K562 (cell line): ENCODE measurements around the gene C1QTNF12. TPM values are rescaled to one million over a fixed set of nuclear protein-coding genes. Genes with fewer than 3 reads are reported as not detected.

ENCODE experiments used
- ATAC-seq: fragments of 200-7000 bp; cut with Tn5 transposase; 3 replicates; pipeline ENCODE4 v1.9.1; 2020; ENCODE audit warnings: moderate library complexity
- BruUV-seq: library from RNA; stranded (reverse); fragments of 400-500 nt; replicated peaks from 2 replicates; lab custom pipeline; 2021; lab: Mats Ljungman, UMichigan
- CTCF ChIA-PET: fragments of 300-600 bp; formaldehyde crosslinking; extraction: SDS; loops from one replicate; lab custom pipeline; 2021; ENCODE audit warnings: low intra/inter-chr PET ratio; lab: Yijun Ruan, JAX
- POLR2A ChIA-PET: fragments of 300-600, 350-650 bp; sonication (Branson Sonifier 250); formaldehyde crosslinking; extraction: SDS; loops from one replicate; lab custom pipeline; 2021; ENCODE audit warnings: antibody characterized with exemption, inconsistent platforms; lab: Yijun Ruan, JAX
- DNase-seq, 4 experiments: peaks; one replicate each; pipeline versions ENCODE4 v3.0.0 to v3.0.0-alpha.2; 2011 to 2018; ENCODE audit warnings: low spot score in 3 of 4, mixed read lengths in 3 of 4; ENCODE audit errors: extremely low read depth in 1 of 4
- FAIRE-seq: peaks from 2 replicates; lab custom pipeline; 2011; peaks lifted over from hg19 to GRCh38; lab: Jason Lieb, UNC
- H2AFZ ChIP-seq: 2 replicates; pipeline ENCODE4 v1.6.0; 2011; ENCODE audit warnings: low read depth, low read length, control low read depth, inconsistent platforms
- H3K27ac ChIP-seq: fragments of 200-600 bp; 3 replicates; pipeline ENCODE4 v1.8.0; 2011; ENCODE audit warnings: low read depth, mild to moderate bottlenecking, control low read depth, inconsistent platforms, low read length, moderate library complexity, mixed read lengths; ENCODE audit errors: extremely low read depth
- H3K27me3 ChIP-seq, 2 experiments: fragments of 300-600 bp in 1 of 2; 2 replicates in 1 of 2; 3 replicates in 1 of 2; pipeline versions ENCODE4 v1.6.0 to v1.8.0; 2011; ENCODE audit warnings: inconsistent platforms in 2 of 2, low read length in 2 of 2, mild to moderate bottlenecking in 1 of 2, mixed read lengths in 1 of 2, moderate library complexity in 1 of 2; ENCODE audit not compliant: control insufficient read depth in 2 of 2, insufficient read depth in 2 of 2
- H3K36me3 ChIP-seq: fragments of 300-600 bp; 3 replicates; pipeline ENCODE4 v1.8.0; 2011; ENCODE audit warnings: mild to moderate bottlenecking, low read length, inconsistent platforms; ENCODE audit not compliant: control insufficient read depth, insufficient read depth
- H3K4me1 ChIP-seq, 2 experiments: fragments of 200-600 bp in 1 of 2; replicated peaks in 1 of 2; 2 replicates in 1 of 2; 3 replicates in 1 of 2; pipeline versions ENCODE4 v1.5.1 to v1.8.0; 2011; ENCODE audit warnings: inconsistent platforms in 2 of 2, low read length in 2 of 2, mild to moderate bottlenecking in 1 of 2, mixed read lengths in 1 of 2, moderate library complexity in 1 of 2; ENCODE audit not compliant: control insufficient read depth in 2 of 2, insufficient read depth in 2 of 2
- H3K4me2 ChIP-seq: 2 replicates; pipeline ENCODE4 v1.6.1; 2011; ENCODE audit warnings: low read length, control low read depth, inconsistent platforms, mixed read lengths; ENCODE audit not compliant: insufficient read depth
- H3K4me3 ChIP-seq: fragments of 200-600 bp; sonication (generic), shearing (Covaris generic); 2 replicates; pipeline ENCODE4 v1.5.1; 2016; ENCODE audit warnings: control low read depth, inconsistent platforms
- H3K79me2 ChIP-seq: fragments of 200-600 bp; 3 replicates; pipeline ENCODE4 v1.8.0; 2011; ENCODE audit warnings: low read length, inconsistent platforms; ENCODE audit not compliant: control insufficient read depth, insufficient read depth
- H3K9ac ChIP-seq, 2 experiments: 2 replicates each; pipeline versions ENCODE4 v1.6.0 to v1.6.1; 2011; ENCODE audit warnings: low read depth in 2 of 2, low read length in 2 of 2, control low read depth in 1 of 2, inconsistent platforms in 1 of 2, mild to moderate bottlenecking in 1 of 2, mixed read lengths in 1 of 2; ENCODE audit not compliant: insufficient read depth in 1 of 2
- H3K9me1 ChIP-seq: one replicate; pipeline ENCODE4 v1.6.0; 2011; ENCODE audit warnings: inconsistent platforms, mild to moderate bottlenecking, low read length, moderate library complexity; ENCODE audit not compliant: control insufficient read depth, insufficient read depth
- H3K9me3 ChIP-seq: replicated peaks from 2 replicates; pipeline ENCODE4 v1.5.1; 2011; ENCODE audit warnings: low read depth, low read length, inconsistent platforms; ENCODE audit not compliant: control insufficient read depth, insufficient read depth
- H4K20me1 ChIP-seq: replicated peaks from 2 replicates; pipeline ENCODE4 v1.6.1; 2011; ENCODE audit warnings: low read length, inconsistent platforms, mixed read lengths; ENCODE audit not compliant: control insufficient read depth, insufficient read depth
- BDP1 ChIP-seq: IDR thresholded peaks from 3 replicates; pipeline ENCODE4 v1.6.1; 2011; ENCODE audit not compliant: insufficient read length, insufficient read depth
- BRD9 ChIP-seq: fragments of 450-650 bp; IDR thresholded peaks from 2 replicates; pipeline ENCODE4 v1.6.1; 2018; ENCODE audit warnings: low read depth; ENCODE audit not compliant: partially characterized antibody
- C11orf30 ChIP-seq: fragments of 450-650 bp; IDR thresholded peaks from 2 replicates; pipeline ENCODE4 v1.6.1; 2016; ENCODE audit warnings: low read depth, mild to moderate bottlenecking
- GMEB1 ChIP-seq: fragments of 250-450 bp; sonication (Bioruptor Pico); IDR thresholded peaks from 2 replicates; pipeline ENCODE4 v1.4.0; 2020; ENCODE audit warnings: mild to moderate bottlenecking
- ID3 ChIP-seq, 2 experiments: fragments of 250-450 bp in 1 of 2; fragments of 450-650 bp in 1 of 2; sonication (Bioruptor Pico) in 1 of 2; IDR thresholded peaks; 2 replicates each; pipeline versions ENCODE4 v1.6.1 to v1.8.0; 2016 to 2021; ENCODE audit warnings: mild to moderate bottlenecking in 2 of 2, moderate library complexity in 2 of 2, missing compliant biosample characterization in 1 of 2, missing genetic modification characterization in 1 of 2
- KAT2B ChIP-seq: IDR thresholded peaks from one replicate; pipeline ENCODE4 v1.6.1; 2012; ENCODE audit warnings: low read depth, mild to moderate bottlenecking, control low read depth, inconsistent platforms, low read length, moderate library complexity
- KDM1A ChIP-seq, 2 experiments: fragments of 450-650 bp; IDR thresholded peaks; 2 replicates each; pipeline ENCODE4 v1.6.1; 2016; ENCODE audit warnings: mild to moderate bottlenecking in 2 of 2
- MAX ChIP-seq: sonication (generic); formaldehyde crosslinking; IDR thresholded peaks from 2 replicates; pipeline ENCODE4 v1.9.0; 2022; ENCODE audit warnings: mild to moderate bottlenecking, missing genetic modification reagents
- NR2F6 ChIP-seq: fragments of 450-650 bp; formaldehyde crosslinking; IDR thresholded peaks from 2 replicates; pipeline ENCODE4 v1.4.0; 2020; ENCODE audit warnings: mild to moderate bottlenecking
- RBM14 ChIP-seq: fragments of 200-400 bp; formaldehyde crosslinking; IDR thresholded peaks from 2 replicates; pipeline ENCODE4 v1.6.1; 2018; ENCODE audit warnings: low read depth, mild to moderate bottlenecking, low read length, moderate library complexity, borderline replicate concordance; ENCODE audit not compliant: insufficient read depth
- RBM17 ChIP-seq: fragments of 200-400 bp; formaldehyde crosslinking; IDR thresholded peaks from 2 replicates; pipeline ENCODE4 v1.6.1; 2017; ENCODE audit warnings: low read depth, mild to moderate bottlenecking, low read length, borderline replicate concordance
- SIX5 ChIP-seq, 2 experiments: IDR thresholded peaks; 2 replicates each; pipeline ENCODE4 v1.6.1; 2011; ENCODE audit warnings: low read length in 2 of 2, borderline replicate concordance in 1 of 2, low read depth in 1 of 2, mild to moderate bottlenecking in 1 of 2, moderate library complexity in 1 of 2; ENCODE audit not compliant: insufficient read depth in 1 of 2
- SMARCA4 ChIP-seq: fragments of 450-650 bp; IDR thresholded peaks from 2 replicates; pipeline ENCODE4 v1.6.1; 2016
- STAT5B ChIP-seq: fragments of 250-450 bp; sonication (Bioruptor Pico); IDR thresholded peaks from 2 replicates; pipeline ENCODE4 v1.8.0; 2021; ENCODE audit warnings: mild to moderate bottlenecking, inconsistent platforms
- TBL1XR1 ChIP-seq, 2 experiments: IDR thresholded peaks; 2 replicates each; pipeline ENCODE4 v1.6.1; 2012; ENCODE audit warnings: improper control_type of control experiment in 2 of 2, low read length in 2 of 2, mild to moderate bottlenecking in 1 of 2
- TOE1 ChIP-seq, 2 experiments: fragments of 450-650 bp in 1 of 2; sonication (generic) in 1 of 2; formaldehyde crosslinking in 1 of 2; IDR thresholded peaks; 2 replicates each; pipeline versions ENCODE4 v1.7.1 to v1.8.0; 2016 to 2022; ENCODE audit warnings: borderline replicate concordance in 2 of 2, mild to moderate bottlenecking in 2 of 2, antibody characterized with exemption in 1 of 2, inconsistent platforms in 1 of 2, low read depth in 1 of 2, missing genetic modification reagents in 1 of 2, moderate library complexity in 1 of 2
- ZFP30 ChIP-seq: fragments of 250-450 bp; sonication (Bioruptor Pico); IDR thresholded peaks from 2 replicates; pipeline ENCODE4 v1.8.0; 2022; ENCODE audit warnings: moderate library complexity, mild to moderate bottlenecking, inconsistent platforms, borderline replicate concordance
- ZNF41 ChIP-seq: fragments of 250-450 bp; sonication (Bioruptor Pico); conservative IDR thresholded peaks from 2 replicates; pipeline ENCODE4 v1.4.0; 2020; ENCODE audit warnings: mild to moderate bottlenecking
- whole genome bisulfite sequencing: fragments of 100-300 bp; shearing (Covaris generic); methylation state at CpG from one replicate; pipeline ENCODE4 v1.1.6; 2016; ENCODE audit warnings: low coverage, mixed read lengths; ENCODE audit not compliant: insufficient coverage; ENCODE audit errors: missing lambda C conversion rate; 5-methylcytosine and 5-hydroxymethylcytosine counted together
- in situ Hi-C: fragments of 300-500 bp; cut with MboI; formaldehyde crosslinking; loops from 4 replicates; pipeline ENCODE4 v1.15.0; 2018; ENCODE audit warnings: inconsistent platforms, mixed read lengths
- intact Hi-C: fragments of 100-400 bp; cut with micrococcal nuclease; formaldehyde crosslinking; loops from 2 replicates; pipeline ENCODE4 v1.14.2; 2022
- polyA plus RNA-seq, 8 experiments: library from polyadenylated mRNA; depleted of rRNA in 4 of 8; stranded (reverse) in 5 of 8; unstranded in 3 of 8; fragments of >200 nt; fragmentation: Nextera tagmentation in 2 of 8; fragmentation: Illumina TruSeq in 1 of 8; extraction: Ambion mirVana in 2 of 8; extraction: Trizol in 1 of 8; gene quantifications; 2 replicates each; pipeline versions ENCODE4 v1.2.1 to v1.2.3, GENCODE V29; 2011 to 2014; ENCODE audit warnings: inconsistent platforms in 1 of 8, missing spikeins in 1 of 8
- total RNA-seq, 7 experiments: library from RNA; depleted of rRNA in 6 of 7; stranded (reverse); fragments of >200 nt in 6 of 7; fragmentation: Illumina TruSeq in 2 of 7; extraction: Trizol in 2 of 7; gene quantifications; 2 replicates each; pipeline versions ENCODE4 v1.2.1 to v1.2.3, GENCODE V29; 2011 to 2021; ENCODE audit warnings: low replicate concordance in 1 of 7

C1QTNF12 gene
- total and polyA plus RNA-seq, 9 of the 15 experiments (the other 6 are each of a cell fraction or from before 2014, with no cell fraction given) = 0.11 to 4.3 (median 0.93) TPM; not detected in 3

- no peaks in the 10 kb centered on the region for H3K9me1 ChIP-seq
- H3K4me2 ChIP-seq = peak overlapping the region; percentile 100
- peak; percentile 23 for ATAC-seq
- DNase-seq = peak; percentile 58 to 71 (median 64)
- POLR2A ChIA-PET = interaction anchor here (0.5 to 2.2 kb wide), 14 partner anchors 9 to 109 kb away, joined by 3 to 12 read pairs (median 4); partner anchors contain the start of gene TNFRSF4
- 6% methylated on average over 24 of the region's 24 CpGs for WGBS
- peak overlapping the region; percentile 93 for H2AFZ ChIP-seq
- CTCF ChIA-PET = no interaction called here
- H3K36me3 ChIP-seq = peaks cover 57% of the 10 kb centered on the region; the same call in 2 of the 3 replicates
- BruUV-seq = TSS peak; percentile 79
- H4K20me1 ChIP-seq = peaks cover 5% of the 10 kb centered on the region; the same call in 1 of the 2 replicates
- in situ Hi-C loops (no loop called here), intact Hi-C loops (loop anchor here (5.0 kb wide), 1 partner anchor 109 kb away; no protein-coding TSS in a partner anchor)
- H3K4me1 ChIP-seq = peaks cover 6 to 82% of the 10 kb centered on the region in 2 experiments; a peak in 4 of 5 replicates
- H3K4me3 ChIP-seq = peak overlapping the region; percentile 79
- peak; percentile 90 for FAIRE-seq
- H3K27ac ChIP-seq = peak overlapping the region; percentile 96
- peak overlapping the region; percentile 93 to 99 for H3K9ac ChIP-seq
- H3K9me3 ChIP-seq = peaks cover 9% of the 10 kb centered on the region
- peaks cover 86% of the 10 kb centered on the region for H3K79me2 ChIP-seq
- no peaks in the 10 kb centered on the region for H3K27me3 ChIP-seq
- no peak for TF ChIP-seq GMEB1 (CRISPR knock-in tag)
- 0 out of 2 replicates have a peak, but pooled peaks have one; percentile 20 for TF ChIP-seq SMARCA4
- no peak for TF ChIP-seq TOE1 (IDR thresholded peaks at IDR 0.05; ENCODE audit: borderline replicate concordance)
- TF ChIP-seq TOE1 (CRISPR knock-in tag; IDR thresholded peaks at IDR 0.05; ENCODE audit: borderline replicate concordance, low read depth) = no peak
- TF ChIP-seq NR2F6 (CRISPR knock-in tag) = no peak
- no peak for TF ChIP-seq STAT5B (CRISPR knock-in tag)
- no peak for TF ChIP-seq RBM17
- no peak for TF ChIP-seq MAX
- no peak for TF ChIP-seq ID3 (CRISPR knock-in tag; IDR thresholded peaks at IDR 0.05)
- TF ChIP-seq ID3 (tag; IDR thresholded peaks at IDR 0.05) = no peak
- TF ChIP-seq KAT2B = no peak
- no peak for TF ChIP-seq SIX5 (IDR thresholded peaks at IDR 0.05; ENCODE audit: borderline replicate concordance in 1 of 2, insufficient read depth in 1 of 2, low read depth in 1 of 2, low read length in 2 of 2)
- no peak for TF ChIP-seq TBL1XR1 (IDR thresholded peaks at IDR 0.05; ENCODE audit: low read length in 2 of 2)
- TF ChIP-seq ZFP30 (CRISPR knock-in tag) = no peak
- no peak for TF ChIP-seq BRD9
- TF ChIP-seq KDM1A (IDR thresholded peaks at IDR 0.05) = no peak
- TF ChIP-seq RBM14 = no peak
- TF ChIP-seq BDP1 = no peak
- TF ChIP-seq ZNF41 (CRISPR knock-in tag) = no peak
- TF ChIP-seq C11orf30 = no peak
Observed at GRCh38 chr1:1230656-1231399, 15.7 kb downstream of the C1QTNF12 start.
